H1 (cell line): Measurements from ENCODE around the gene OTUD1. TPM values are rescaled to one million over a fixed set of nuclear protein-coding genes. Genes with fewer than 3 reads are reported as not detected.

Experiments used
- CTCF ChIA-PET: fragments of 300-600 bp; sonication (Branson Sonifier 250); formaldehyde crosslinking; loops from one replicate; lab custom pipeline; 2021; ENCODE audit not compliant: partially characterized antibody; lab: Charles Lee
- POLR2A ChIA-PET: fragments of 300-600 bp; sonication (Branson Sonifier 250); formaldehyde crosslinking; loops from one replicate; lab custom pipeline; 2021; ENCODE audit warnings: inconsistent platforms; ENCODE audit not compliant: partially characterized antibody; lab: Charles Lee
- DNase-seq, 2 experiments: peaks; one replicate each; pipeline versions ENCODE4 v3.0.0 to v3.0.0-alpha.2; 2010 to 2022; ENCODE audit warnings: low spot score in 2 of 2, low read depth in 1 of 2, mixed read lengths in 1 of 2
- FAIRE-seq: peaks from 2 replicates; lab custom pipeline; 2011; peaks lifted over from hg19 to GRCh38; lab: Jason Lieb, UNC
- H2AFZ ChIP-seq: 2 replicates; pipeline ENCODE4 v1.8.1; 2012; ENCODE audit warnings: low read length, inconsistent platforms
- H2AK5ac ChIP-seq: 2 replicates; pipeline ENCODE4 v1.6.1; 2013; ENCODE audit warnings: low read depth, low read length
- H2BK120ac ChIP-seq: replicated peaks from 2 replicates; pipeline ENCODE3; 2013; ENCODE audit warnings: low read depth, low read length, inconsistent platforms
- H2BK12ac ChIP-seq: 2 replicates; pipeline ENCODE4 v1.6.1; 2013; ENCODE audit warnings: low read depth, low read length
- H2BK15ac ChIP-seq: 2 replicates; pipeline ENCODE4 v1.6.1; 2013; ENCODE audit warnings: low read length
- H2BK20ac ChIP-seq: 2 replicates; pipeline ENCODE4 v1.6.1; 2013; ENCODE audit warnings: low read length
- H2BK5ac ChIP-seq: 2 replicates; pipeline ENCODE4 v1.6.1; 2013; ENCODE audit warnings: low read depth, low read length
- H3K14ac ChIP-seq: 2 replicates; pipeline ENCODE4 v1.6.1; 2013; ENCODE audit warnings: inconsistent platforms; ENCODE audit not compliant: insufficient read length
- H3K18ac ChIP-seq: 2 replicates; pipeline ENCODE4 v1.6.1; 2013; ENCODE audit warnings: low read length; ENCODE audit errors: extremely low read depth
- H3K23ac ChIP-seq: 2 replicates; pipeline ENCODE4 v1.6.1; 2013; ENCODE audit warnings: inconsistent platforms; ENCODE audit not compliant: insufficient read length
- H3K23me2 ChIP-seq: 2 replicates; pipeline ENCODE4 v1.6.1; 2013; ENCODE audit warnings: low read depth, low read length
- H3K27ac ChIP-seq: 2 replicates; pipeline ENCODE4 v1.6.1; 2011; ENCODE audit warnings: low read depth, low read length, inconsistent platforms
- H3K27me3 ChIP-seq, 4 experiments: replicated peaks in 1 of 4; 1 replicate in 1 of 4; 2 replicates in 3 of 4; pipeline versions ENCODE4 v1.6.1 to v1.8.1; 2011 to 2013; ENCODE audit warnings: low read length in 3 of 4, mild to moderate bottlenecking in 3 of 4, inconsistent platforms in 2 of 4, mixed read lengths in 2 of 4, moderate library complexity in 1 of 4; ENCODE audit not compliant: control insufficient read depth in 3 of 4, insufficient read depth in 3 of 4; ENCODE audit errors: extremely low read depth in 1 of 4
- H3K36me3 ChIP-seq, 4 experiments: 2 replicates each; pipeline versions ENCODE4 v1.6.1 to v1.8.1; 2011 to 2013; ENCODE audit warnings: mild to moderate bottlenecking in 4 of 4, low read length in 3 of 4, moderate library complexity in 2 of 4, control low read depth in 1 of 4, inconsistent platforms in 1 of 4; ENCODE audit not compliant: insufficient read depth in 4 of 4, control insufficient read depth in 2 of 4
- H3K4ac ChIP-seq: replicated peaks from 2 replicates; pipeline ENCODE3; 2013; ENCODE audit warnings: low read length, low read depth, mixed read lengths, inconsistent platforms; ENCODE audit not compliant: insufficient read length
- H3K4me1 ChIP-seq, 4 experiments: replicated peaks in 1 of 4; 1 replicate in 1 of 4; 2 replicates in 3 of 4; pipeline versions ENCODE4 v1.6.1 to v1.8.1; 2011 to 2013; ENCODE audit warnings: low read length in 3 of 4, inconsistent platforms in 2 of 4, mixed read lengths in 1 of 4; ENCODE audit not compliant: insufficient read depth in 4 of 4, control insufficient read depth in 3 of 4
- H3K4me2 ChIP-seq, 2 experiments: 2 replicates each; pipeline versions ENCODE4 v1.6.1 to v1.8.1; 2011 to 2013; ENCODE audit warnings: low read depth in 2 of 2, low read length in 2 of 2, control low read depth in 1 of 2, inconsistent platforms in 1 of 2, mild to moderate bottlenecking in 1 of 2; ENCODE audit not compliant: insufficient read depth in 1 of 2
- H3K4me3 ChIP-seq, 4 experiments: fragments of 200-600, 300-600 bp in 1 of 4; sonication (generic), shearing (Covaris generic), sonication (Bioruptor Twin) in 1 of 4; 2 replicates each; pipeline versions ENCODE4 v1.5.1 to v1.8.1; 2011 to 2016; ENCODE audit warnings: low read length in 4 of 4, low read depth in 3 of 4, control low read depth in 2 of 4, inconsistent platforms in 2 of 4, mild to moderate bottlenecking in 2 of 4, mixed read lengths in 1 of 4, moderate library complexity in 1 of 4; ENCODE audit not compliant: insufficient read depth in 2 of 4; ENCODE audit errors: extremely low read depth in 1 of 4
- H3K56ac ChIP-seq: replicated peaks from 2 replicates; pipeline ENCODE3; 2013; ENCODE audit warnings: low read depth, mild to moderate bottlenecking, mixed read lengths, low read length, inconsistent platforms; ENCODE audit not compliant: insufficient read length
- H3K79me1 ChIP-seq: 2 replicates; pipeline ENCODE4 v1.6.1; 2013; ENCODE audit warnings: low read depth, low read length, control low read depth
- H3K79me2 ChIP-seq, 2 experiments: 2 replicates each; pipeline versions ENCODE4 v1.6.1 to v1.8.1; 2012 to 2013; ENCODE audit warnings: low read length in 2 of 2, mild to moderate bottlenecking in 2 of 2, inconsistent platforms in 1 of 2; ENCODE audit not compliant: insufficient read depth in 2 of 2, control insufficient read depth in 1 of 2
- H3K9ac ChIP-seq, 4 experiments: replicated peaks in 1 of 4; 1 replicate in 1 of 4; 2 replicates in 3 of 4; pipeline versions ENCODE4 v1.6.1 to v1.8.1; 2011 to 2013; ENCODE audit warnings: low read depth in 3 of 4, low read length in 3 of 4, control low read depth in 2 of 4, mild to moderate bottlenecking in 2 of 4, moderate library complexity in 2 of 4, inconsistent platforms in 1 of 4; ENCODE audit errors: extremely low read depth in 1 of 4
- H3K9me3 ChIP-seq, 2 experiments: 2 replicates each; pipeline versions ENCODE4 v1.6.1 to v1.8.1; 2012 to 2013; ENCODE audit warnings: mild to moderate bottlenecking in 2 of 2, moderate library complexity in 2 of 2, control low read depth in 1 of 2, inconsistent platforms in 1 of 2, low read depth in 1 of 2, low read length in 1 of 2, mixed read lengths in 1 of 2; ENCODE audit not compliant: insufficient read depth in 2 of 2
- H4K20me1 ChIP-seq, 2 experiments: replicated peaks in 1 of 2; 2 replicates each; pipeline versions ENCODE3 to v1.8.1; 2011 to 2013; ENCODE audit warnings: inconsistent platforms in 2 of 2, low read length in 2 of 2, mild to moderate bottlenecking in 1 of 2; ENCODE audit not compliant: insufficient read depth in 2 of 2, control insufficient read depth in 1 of 2
- H4K5ac ChIP-seq: 2 replicates; pipeline ENCODE4 v1.6.1; 2013; ENCODE audit warnings: low read length, low read depth, mixed read lengths, inconsistent platforms; ENCODE audit not compliant: insufficient read length
- H4K8ac ChIP-seq: 2 replicates; pipeline ENCODE4 v1.8.0; 2013; ENCODE audit warnings: mild to moderate bottlenecking, moderate library complexity, low read length, inconsistent platforms; ENCODE audit not compliant: insufficient read depth; ENCODE audit errors: extremely low read depth
- H4K91ac ChIP-seq: replicated peaks from 2 replicates; pipeline ENCODE3; 2013; ENCODE audit warnings: low read length, mixed read lengths, inconsistent platforms; ENCODE audit not compliant: insufficient read length
- BRCA1 ChIP-seq: IDR thresholded peaks from 2 replicates; pipeline ENCODE4 v1.6.1; 2012; ENCODE audit warnings: low read depth, low read length, improper control_type of control experiment
- CHD1 ChIP-seq: IDR thresholded peaks from 2 replicates; pipeline ENCODE4 v1.6.1; 2012; ENCODE audit warnings: low read depth, low read length, improper control_type of control experiment
- CREB1 ChIP-seq: IDR thresholded peaks from 2 replicates; pipeline ENCODE4 v1.6.1; 2012; ENCODE audit warnings: inconsistent platforms
- GABPA ChIP-seq: IDR thresholded peaks from 2 replicates; pipeline ENCODE4 v1.6.1; 2011; ENCODE audit warnings: mild to moderate bottlenecking, low read length, moderate library complexity, borderline replicate concordance; ENCODE audit not compliant: insufficient read depth
- MAFK ChIP-seq: IDR thresholded peaks from 2 replicates; pipeline ENCODE4 v1.6.1; 2012; ENCODE audit warnings: low read depth, mild to moderate bottlenecking, improper control_type of control experiment, low read length
- NANOG ChIP-seq: IDR thresholded peaks from 2 replicates; pipeline ENCODE4 v1.6.1; 2011; ENCODE audit warnings: low read length, low read depth, mild to moderate bottlenecking, inconsistent platforms; ENCODE audit not compliant: insufficient read depth, poor library complexity, severe bottlenecking
- PHF8 ChIP-seq: fragments of 200-600 bp; sonication (generic); conservative IDR thresholded peaks from 2 replicates; pipeline ENCODE4 v1.7.1; 2012; ENCODE audit warnings: low read depth, mild to moderate bottlenecking, inconsistent platforms, low read length, moderate library complexity
- POLR2A ChIP-seq, 2 experiments: IDR thresholded peaks; 1 replicate in 1 of 2; 2 replicates in 1 of 2; pipeline ENCODE4 v1.6.1; 2011; ENCODE audit warnings: low read depth in 2 of 2, low read length in 2 of 2, mild to moderate bottlenecking in 2 of 2; ENCODE audit errors: control extremely low read depth in 1 of 2
- RAD21 ChIP-seq, 2 experiments: IDR thresholded peaks in 1 of 2; conservative IDR thresholded peaks in 1 of 2; 2 replicates each; pipeline ENCODE4 v1.6.1; 2011; ENCODE audit warnings: low read depth in 2 of 2, low read length in 2 of 2, improper control_type of control experiment in 1 of 2, inconsistent platforms in 1 of 2, mild to moderate bottlenecking in 1 of 2, moderate library complexity in 1 of 2
- SP1 ChIP-seq: IDR thresholded peaks from 2 replicates; pipeline ENCODE4 v1.6.1; 2011; ENCODE audit warnings: low read depth, low read length
- SUZ12 ChIP-seq: fragments of 200-600 bp; sonication (generic); IDR thresholded peaks from 2 replicates; pipeline ENCODE4 v1.6.1; 2012; ENCODE audit warnings: mild to moderate bottlenecking, inconsistent platforms, low read length, moderate library complexity, mixed read lengths
- TBP ChIP-seq: IDR thresholded peaks from 2 replicates; pipeline ENCODE4 v1.6.1; 2011; ENCODE audit warnings: low read depth, low read length, improper control_type of control experiment
- WGBS, 2 experiments: shearing (Covaris generic) in 1 of 2; methylation state at CpG; one replicate each; pipeline versions ENCODE4 v1.1.6 to v1.1.7; 2013 to 2015; ENCODE audit warnings: low lambda C conversion rate in 2 of 2, mixed read lengths in 2 of 2, inconsistent platforms in 1 of 2, low coverage in 1 of 2, missing lambda C conversion rate in 1 of 2; ENCODE audit not compliant: insufficient replicate concordance in 2 of 2, insufficient coverage in 1 of 2, insufficient read length in 1 of 2; ENCODE audit errors: extremely low coverage in 1 of 2, missing lambda C conversion rate in 1 of 2; 5-methylcytosine and 5-hydroxymethylcytosine counted together
- polyA plus RNA-seq, 7 experiments: library from polyadenylated mRNA; depleted of rRNA in 3 of 7; stranded (reverse) in 5 of 7; unstranded in 2 of 7; fragments of >200 nt in 5 of 7; fragments of 200-250 nt in 2 of 7; gene quantifications; 1 replicate in 5 of 7; 2 replicates in 1 of 7; 4 replicates in 1 of 7; pipeline versions ENCODE4 v1.2.1 to v1.2.3, GENCODE V29; 2011 to 2013; ENCODE audit warnings: missing spikeins in 2 of 7, mixed read lengths in 2 of 7
- total RNA-seq: library from RNA; stranded (reverse); fragmentation: NEBNext Ultra II Directional; extraction: Animal tissue kit (Norgen Biotek cat#: 25700); gene quantifications from 2 replicates; pipeline ENCODE4 v1.2.1, GENCODE V29; 2021
- TF ChIP-seq, protein P1 (sequence below): IDR thresholded peaks from 2 replicates; pipeline ENCODE4 v1.6.1; 2012; ENCODE audit warnings: inconsistent platforms
- TF ChIP-seq, protein P2 (sequence below): IDR thresholded peaks from 2 replicates; pipeline ENCODE4 v1.6.1; 2011; ENCODE audit warnings: low read depth, mild to moderate bottlenecking, low read length; ENCODE audit not compliant: insufficient read depth

Gene OTUD1
- total and polyA plus RNA-seq, 2 of the 8 experiments (the other 6 are each of a cell fraction or from before 2014, with no cell fraction given): 1.3 to 7.1 TPM

DNA sequence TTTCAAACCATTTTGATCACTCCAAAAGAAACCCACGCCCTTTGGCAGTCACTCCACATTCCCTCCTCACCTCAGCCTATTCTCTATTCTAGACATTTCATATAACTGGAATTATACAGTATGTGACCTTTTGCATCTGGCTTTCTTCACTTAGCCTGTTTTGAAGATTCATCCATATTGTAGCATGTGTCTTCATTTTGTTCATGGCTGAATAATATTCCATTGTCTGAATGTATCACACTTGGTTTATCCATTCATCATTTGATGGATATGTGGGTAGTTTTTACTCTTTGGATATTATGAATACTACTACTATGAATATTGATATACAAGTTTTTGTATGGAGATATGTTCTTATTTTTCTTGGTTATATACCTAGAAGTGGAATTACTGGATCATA, 3.5 kb upstream of the OTUD1 start:
- Histone ChIP-seq H2BK5ac (no peak overlapping the region), H3K79me2 (no peaks in the 10 kb centered on the region), H3K23me2 (peaks cover 9% of the 10 kb centered on the region; the same call in 1 of the 2 replicates), H4K5ac (no peak overlapping the region), H3K23ac (no peak overlapping the region), H3K4me1 (peaks cover 0 to 2% (median under 1%) of the 10 kb centered on the region in 4 experiments; a peak in 5 of 7 replicates), H3K79me1 (no peaks in the 10 kb centered on the region), H4K20me1 (peaks cover 0 to 1% of the 10 kb centered on the region in 2 experiments), H3K27me3 (peaks cover 0 to 3% (median 0%) of the 10 kb centered on the region in 4 experiments; a peak in 1 of 7 replicates), H3K4me3 (no peak overlapping the region), H4K8ac (no peak overlapping the region), H3K4me2 (no peak overlapping the region), H2BK20ac (no peak overlapping the region), H3K4ac (no peak overlapping the region), H3K56ac (no peak overlapping the region), H2AK5ac (no peak overlapping the region), H2BK120ac (no peak overlapping the region), H3K18ac (no peak overlapping the region), H3K9me3 (no peaks in the 10 kb centered on the region), H2BK12ac (no peak overlapping the region), H2BK15ac (no peak overlapping the region), H4K91ac (no peak overlapping the region), H3K27ac (no peak overlapping the region), H2AFZ (no peak overlapping the region), H3K9ac (no peak overlapping the region), H3K14ac (no peak overlapping the region), H3K36me3 (no peaks in the 10 kb centered on the region)
- no peak for DNase-seq
- WGBS, 2 experiments: 94% methylated on average over 1 of the region's 1 CpG; no CpG with 5 or more reads in 1 of the 2 experiments
- no peak for FAIRE-seq
- CTCF ChIA-PET: interaction anchor here (1.0 to 1.1 kb wide), 2 partner anchors 11 to 1438 kb away, joined by 3 to 7 read pairs; no protein-coding TSS in a partner anchor
- POLR2A ChIA-PET: no interaction called here
- no peak for TF ChIP-seq CREB1
- no peak for TF ChIP-seq MAFK
- no peak for TF ChIP-seq SUZ12
- no peak for TF ChIP-seq POLR2A (IDR thresholded peaks at IDR 0.05; ENCODE audit: control extremely low read depth in 1 of 2, low read depth in 2 of 2, low read length in 2 of 2)
- no peak for TF ChIP-seq TBP
- no peak for TF ChIP-seq RAD21 (IDR thresholded peaks at IDR 0.05 in 1 of 2, conservative IDR thresholded peaks at IDR 0.05 in 1 of 2; ENCODE audit: low read depth in 2 of 2, low read length in 2 of 2)
- TF ChIP-seq NANOG: no peak
- no peak for TF ChIP-seq PHF8
- TF ChIP-seq, protein P1, sequence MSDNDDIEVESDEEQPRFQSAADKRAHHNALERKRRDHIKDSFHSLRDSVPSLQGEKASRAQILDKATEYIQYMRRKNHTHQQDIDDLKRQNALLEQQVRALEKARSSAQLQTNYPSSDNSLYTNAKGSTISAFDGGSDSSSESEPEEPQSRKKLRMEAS: no peak
- TF ChIP-seq SP1: no peak
- TF ChIP-seq CHD1: no peak
- no peak for TF ChIP-seq BRCA1
- TF ChIP-seq, protein P2, sequence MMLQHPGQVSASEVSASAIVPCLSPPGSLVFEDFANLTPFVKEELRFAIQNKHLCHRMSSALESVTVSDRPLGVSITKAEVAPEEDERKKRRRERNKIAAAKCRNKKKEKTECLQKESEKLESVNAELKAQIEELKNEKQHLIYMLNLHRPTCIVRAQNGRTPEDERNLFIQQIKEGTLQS: no peak
- no peak for TF ChIP-seq GABPA
